ENCODE data around the gene SPATA31E1. TPM values are rescaled to one million over a fixed set of nuclear protein-coding genes. Genes with fewer than 3 reads are reported as not detected.

The SPATA31E1 gene
- polyA plus RNA-seq, 1 of the 3 experiments (the other 2 are of a cell fraction), result not detected

DNA sequence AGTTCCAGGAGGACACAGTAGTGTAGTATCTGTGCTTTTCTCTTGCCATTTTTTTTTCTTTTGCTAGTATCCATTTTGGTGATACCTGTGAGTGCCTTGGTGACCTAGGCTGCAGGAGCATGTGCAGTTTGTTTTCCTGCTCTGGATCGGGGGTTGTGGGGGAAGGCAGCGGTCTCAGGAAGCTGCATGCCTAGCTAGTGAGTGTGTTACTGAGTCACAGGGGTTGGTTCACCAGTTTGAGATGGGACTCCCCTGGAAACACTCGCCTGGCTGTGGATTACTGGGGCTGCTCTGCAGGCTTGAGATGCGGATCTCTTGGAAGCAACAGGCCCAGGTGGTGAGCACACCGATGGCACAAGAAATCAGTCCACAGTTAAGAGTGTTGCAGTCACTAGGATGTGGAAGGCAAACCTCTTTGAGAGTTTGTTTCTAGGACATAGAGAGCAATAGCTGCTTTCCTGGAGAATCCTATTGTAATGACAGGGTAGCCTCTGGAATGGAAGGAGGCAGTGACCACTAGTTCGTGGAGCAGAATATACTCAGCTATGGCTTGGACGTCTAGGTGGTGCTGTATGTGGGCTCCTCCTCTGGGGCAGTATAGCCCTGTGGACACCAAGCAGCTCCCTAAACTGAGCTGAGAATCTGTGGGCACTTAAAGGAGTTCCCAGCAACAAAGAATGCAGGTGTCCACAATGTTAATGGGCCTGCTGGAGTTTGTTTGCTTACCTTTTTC, 20.0 kb upstream of the SPATA31E1 start:
- CTCF ChIA-PET, result no interaction called here
- no peaks in the 10 kb centered on the region for H3K9me2 ChIP-seq
- 26% methylated on average over 7 of the region's 7 CpGs for WGBS (ENCODE audit: low lambda C conversion rate)
- H3K36me3 ChIP-seq (replicated peaks in 1 of 2; ENCODE audit: control insufficient read depth in 1 of 2, insufficient read depth in 2 of 2, low read length in 1 of 2), result no peaks in the 10 kb centered on the region
- H4K20me1 ChIP-seq (ENCODE audit: insufficient read depth), result no peaks in the 10 kb centered on the region
- no peak overlapping the region for H3K27ac ChIP-seq (ENCODE audit: low read depth in 2 of 2, low read length in 1 of 2)
- no peak overlapping the region for H3K9ac ChIP-seq
- H2AFZ ChIP-seq (ENCODE audit: low read depth), result no peak overlapping the region
- H3K4me3 ChIP-seq (ENCODE audit: low read depth in 2 of 2, low read length in 1 of 2), result no peak overlapping the region
- TF ChIP-seq SMC3 (IDR thresholded peaks at IDR 0.05; ENCODE audit: low read depth, low read length) (no peak), MXI1 (IDR thresholded peaks at IDR 0.05; ENCODE audit: low read depth, low read length) (no peak), FOSL2 (IDR thresholded peaks at IDR 0.05; ENCODE audit: borderline replicate concordance, low read depth) (0 out of 2 replicates have a peak, but pooled peaks have one; percentile 20)
- H3K79me2 ChIP-seq (ENCODE audit: insufficient read depth), result no peaks in the 10 kb centered on the region
- H3K9me3 ChIP-seq, result no peaks in the 10 kb centered on the region
- H3K27me3 ChIP-seq (ENCODE audit: insufficient read depth), result no peaks in the 10 kb centered on the region
- POLR2A ChIA-PET, result no interaction called here
- H3F3A ChIP-seq (replicated peaks; ENCODE audit: insufficient read depth), result no peaks in the 10 kb centered on the region
- no peak overlapping the region for H3K4me2 ChIP-seq
- no peak for DNase-seq
- no peaks in the 10 kb centered on the region for H3K4me1 ChIP-seq (ENCODE audit: control insufficient read depth in 1 of 2, insufficient read depth in 2 of 2, low read depth in 1 of 2, low read length in 1 of 2)

DNA sequence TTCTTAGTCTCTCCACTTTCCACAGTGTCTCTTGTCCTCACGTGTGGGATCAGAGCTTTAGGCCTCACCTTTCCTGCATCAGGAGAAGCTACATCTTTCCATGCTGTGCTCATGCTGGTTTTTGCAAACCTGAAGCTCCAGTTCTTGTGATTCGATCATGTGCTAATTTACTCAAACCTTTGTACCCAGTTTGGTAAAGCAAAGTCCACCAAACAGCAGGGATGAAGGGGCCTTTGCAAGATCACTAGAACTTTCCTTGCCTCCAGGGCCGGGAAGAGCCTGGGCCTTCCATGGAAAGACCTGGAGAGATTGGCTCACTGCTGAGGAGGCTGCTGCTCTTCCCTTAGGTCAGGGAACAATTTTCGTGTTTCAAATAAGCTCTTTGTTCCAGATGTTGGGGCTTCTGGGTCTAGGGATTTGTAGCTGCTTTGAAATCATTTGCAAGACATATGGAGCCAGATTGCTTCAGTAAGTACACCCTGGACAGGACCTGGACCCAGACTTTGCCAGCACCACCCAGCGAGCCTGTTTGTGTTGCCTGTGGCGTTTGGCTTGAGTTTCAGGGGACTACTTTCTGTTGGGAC, 18.7 kb upstream of the SPATA31E1 start:
- no peaks in the 10 kb centered on the region for H3K27me3 ChIP-seq (ENCODE audit: insufficient read depth)
- 48% methylated on average over 5 of the region's 6 CpGs for WGBS (ENCODE audit: low lambda C conversion rate)
- H3K4me2 ChIP-seq, result no peak overlapping the region
- no peak overlapping the region for H3K4me3 ChIP-seq (ENCODE audit: low read depth in 2 of 2, low read length in 1 of 2)
- H3K9me3 ChIP-seq, result no peaks in the 10 kb centered on the region
- ChIA-PET CTCF (no interaction called here), POLR2A (no interaction called here)
- H3K9me2 ChIP-seq, result no peaks in the 10 kb centered on the region
- H3F3A ChIP-seq (replicated peaks; ENCODE audit: insufficient read depth), result no peaks in the 10 kb centered on the region
- no peak overlapping the region for H3K9ac ChIP-seq
- H2AFZ ChIP-seq (ENCODE audit: low read depth), result no peak overlapping the region
- TF ChIP-seq, protein P1, sequence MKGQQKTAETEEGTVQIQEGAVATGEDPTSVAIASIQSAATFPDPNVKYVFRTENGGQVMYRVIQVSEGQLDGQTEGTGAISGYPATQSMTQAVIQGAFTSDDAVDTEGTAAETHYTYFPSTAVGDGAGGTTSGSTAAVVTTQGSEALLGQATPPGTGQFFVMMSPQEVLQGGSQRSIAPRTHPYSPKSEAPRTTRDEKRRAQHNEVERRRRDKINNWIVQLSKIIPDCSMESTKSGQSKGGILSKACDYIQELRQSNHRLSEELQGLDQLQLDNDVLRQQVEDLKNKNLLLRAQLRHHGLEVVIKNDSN (IDR thresholded peaks at IDR 0.05; ENCODE audit: borderline replicate concordance, low read depth), result no peak
- TF ChIP-seq, protein P2, sequence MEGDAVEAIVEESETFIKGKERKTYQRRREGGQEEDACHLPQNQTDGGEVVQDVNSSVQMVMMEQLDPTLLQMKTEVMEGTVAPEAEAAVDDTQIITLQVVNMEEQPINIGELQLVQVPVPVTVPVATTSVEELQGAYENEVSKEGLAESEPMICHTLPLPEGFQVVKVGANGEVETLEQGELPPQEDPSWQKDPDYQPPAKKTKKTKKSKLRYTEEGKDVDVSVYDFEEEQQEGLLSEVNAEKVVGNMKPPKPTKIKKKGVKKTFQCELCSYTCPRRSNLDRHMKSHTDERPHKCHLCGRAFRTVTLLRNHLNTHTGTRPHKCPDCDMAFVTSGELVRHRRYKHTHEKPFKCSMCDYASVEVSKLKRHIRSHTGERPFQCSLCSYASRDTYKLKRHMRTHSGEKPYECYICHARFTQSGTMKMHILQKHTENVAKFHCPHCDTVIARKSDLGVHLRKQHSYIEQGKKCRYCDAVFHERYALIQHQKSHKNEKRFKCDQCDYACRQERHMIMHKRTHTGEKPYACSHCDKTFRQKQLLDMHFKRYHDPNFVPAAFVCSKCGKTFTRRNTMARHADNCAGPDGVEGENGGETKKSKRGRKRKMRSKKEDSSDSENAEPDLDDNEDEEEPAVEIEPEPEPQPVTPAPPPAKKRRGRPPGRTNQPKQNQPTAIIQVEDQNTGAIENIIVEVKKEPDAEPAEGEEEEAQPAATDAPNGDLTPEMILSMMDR (IDR thresholded peaks at IDR 0.05), result no peak
- no peak for TF ChIP-seq RXRA (IDR thresholded peaks at IDR 0.05; ENCODE audit: borderline replicate concordance, low read depth)
- no peak for TF ChIP-seq RAD21 (IDR thresholded peaks at IDR 0.05; ENCODE audit: low read length)
- TF ChIP-seq JUND (IDR thresholded peaks at IDR 0.05), result no peak
- TF ChIP-seq YY1 (IDR thresholded peaks at IDR 0.05; ENCODE audit: low read depth), result no peak
- no peak for TF ChIP-seq GABPA (IDR thresholded peaks at IDR 0.05; ENCODE audit: low read depth)
- no peak for TF ChIP-seq NFIC (IDR thresholded peaks at IDR 0.05; ENCODE audit: borderline replicate concordance)
- no peak for TF ChIP-seq FOXJ3 (CRISPR knock-in tag; IDR thresholded peaks at IDR 0.05)
- no peak for TF ChIP-seq GATA2 (CRISPR knock-in tag; IDR thresholded peaks at IDR 0.05)
- no peaks in the 10 kb centered on the region for H3K79me2 ChIP-seq (ENCODE audit: insufficient read depth)
- no peak overlapping the region for H3K27ac ChIP-seq (ENCODE audit: low read depth in 2 of 2, low read length in 1 of 2)
- H3K36me3 ChIP-seq (replicated peaks in 1 of 2; ENCODE audit: control insufficient read depth in 1 of 2, insufficient read depth in 2 of 2, low read length in 1 of 2), result no peaks in the 10 kb centered on the region
- no peaks in the 10 kb centered on the region for H4K20me1 ChIP-seq (ENCODE audit: insufficient read depth)
- H3K4me1 ChIP-seq (ENCODE audit: control insufficient read depth in 1 of 2, insufficient read depth in 2 of 2, low read depth in 1 of 2, low read length in 1 of 2), result no peaks in the 10 kb centered on the region; a peak in 1 of 4 replicates
- no peak for DNase-seq
